Measurements from ENCODE around the gene GHR.

- TF ChIP-seq, protein P1, sequence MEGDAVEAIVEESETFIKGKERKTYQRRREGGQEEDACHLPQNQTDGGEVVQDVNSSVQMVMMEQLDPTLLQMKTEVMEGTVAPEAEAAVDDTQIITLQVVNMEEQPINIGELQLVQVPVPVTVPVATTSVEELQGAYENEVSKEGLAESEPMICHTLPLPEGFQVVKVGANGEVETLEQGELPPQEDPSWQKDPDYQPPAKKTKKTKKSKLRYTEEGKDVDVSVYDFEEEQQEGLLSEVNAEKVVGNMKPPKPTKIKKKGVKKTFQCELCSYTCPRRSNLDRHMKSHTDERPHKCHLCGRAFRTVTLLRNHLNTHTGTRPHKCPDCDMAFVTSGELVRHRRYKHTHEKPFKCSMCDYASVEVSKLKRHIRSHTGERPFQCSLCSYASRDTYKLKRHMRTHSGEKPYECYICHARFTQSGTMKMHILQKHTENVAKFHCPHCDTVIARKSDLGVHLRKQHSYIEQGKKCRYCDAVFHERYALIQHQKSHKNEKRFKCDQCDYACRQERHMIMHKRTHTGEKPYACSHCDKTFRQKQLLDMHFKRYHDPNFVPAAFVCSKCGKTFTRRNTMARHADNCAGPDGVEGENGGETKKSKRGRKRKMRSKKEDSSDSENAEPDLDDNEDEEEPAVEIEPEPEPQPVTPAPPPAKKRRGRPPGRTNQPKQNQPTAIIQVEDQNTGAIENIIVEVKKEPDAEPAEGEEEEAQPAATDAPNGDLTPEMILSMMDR (IDR thresholded peaks at IDR 0.05), result peak; percentile 64
- TF ChIP-seq, protein P2, sequence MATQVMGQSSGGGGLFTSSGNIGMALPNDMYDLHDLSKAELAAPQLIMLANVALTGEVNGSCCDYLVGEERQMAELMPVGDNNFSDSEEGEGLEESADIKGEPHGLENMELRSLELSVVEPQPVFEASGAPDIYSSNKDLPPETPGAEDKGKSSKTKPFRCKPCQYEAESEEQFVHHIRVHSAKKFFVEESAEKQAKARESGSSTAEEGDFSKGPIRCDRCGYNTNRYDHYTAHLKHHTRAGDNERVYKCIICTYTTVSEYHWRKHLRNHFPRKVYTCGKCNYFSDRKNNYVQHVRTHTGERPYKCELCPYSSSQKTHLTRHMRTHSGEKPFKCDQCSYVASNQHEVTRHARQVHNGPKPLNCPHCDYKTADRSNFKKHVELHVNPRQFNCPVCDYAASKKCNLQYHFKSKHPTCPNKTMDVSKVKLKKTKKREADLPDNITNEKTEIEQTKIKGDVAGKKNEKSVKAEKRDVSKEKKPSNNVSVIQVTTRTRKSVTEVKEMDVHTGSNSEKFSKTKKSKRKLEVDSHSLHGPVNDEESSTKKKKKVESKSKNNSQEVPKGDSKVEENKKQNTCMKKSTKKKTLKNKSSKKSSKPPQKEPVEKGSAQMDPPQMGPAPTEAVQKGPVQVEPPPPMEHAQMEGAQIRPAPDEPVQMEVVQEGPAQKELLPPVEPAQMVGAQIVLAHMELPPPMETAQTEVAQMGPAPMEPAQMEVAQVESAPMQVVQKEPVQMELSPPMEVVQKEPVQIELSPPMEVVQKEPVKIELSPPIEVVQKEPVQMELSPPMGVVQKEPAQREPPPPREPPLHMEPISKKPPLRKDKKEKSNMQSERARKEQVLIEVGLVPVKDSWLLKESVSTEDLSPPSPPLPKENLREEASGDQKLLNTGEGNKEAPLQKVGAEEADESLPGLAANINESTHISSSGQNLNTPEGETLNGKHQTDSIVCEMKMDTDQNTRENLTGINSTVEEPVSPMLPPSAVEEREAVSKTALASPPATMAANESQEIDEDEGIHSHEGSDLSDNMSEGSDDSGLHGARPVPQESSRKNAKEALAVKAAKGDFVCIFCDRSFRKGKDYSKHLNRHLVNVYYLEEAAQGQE (IDR thresholded peaks at IDR 0.05; ENCODE audit: insufficient read depth in 1 of 2, low read depth in 2 of 2, low read length in 1 of 2), result no peak
- TF ChIP-seq POLR2AphosphoS5 (IDR thresholded peaks at IDR 0.05; ENCODE audit: low read depth, low read length), result no peak
Observed at GRCh38 chr5:42745426-42745825, 322.2 kb downstream of the GHR start.

Measured in Panc1 (cell line).